Thoracic aorta (tissue), 2 donors: ENCODE data around the gene CHD6. TPM values are rescaled to one million over a fixed set of nuclear protein-coding genes. Genes with fewer than 3 reads are reported as not detected.
A peak's percentile ranks its signal among the peaks of the same experiment; 100 is the strongest.

ENCODE experiments used
- ATAC-seq: fragments of 150-250 bp; one replicate; pipeline ENCODE4 v1.8.0; 2017; ENCODE audit warnings: low read depth; ENCODE audit not compliant: insufficient number of reproducible peaks, low FRiP score
- DNase-seq: peaks from one replicate; pipeline ENCODE4 v3.0.0-alpha.2; 2020; ENCODE audit warnings: low spot score
- H3K27ac ChIP-seq, 2 donors: fragments of 200-600 bp; sonication (generic); 1 replicate in 1 of 2; 2 replicates in 1 of 2; pipeline ENCODE4 v1.5.1; 2016; ENCODE audit warnings: mild to moderate bottlenecking in 2 of 2, moderate library complexity in 2 of 2
- H3K27me3 ChIP-seq: fragments of 200-600 bp; sonication (generic); replicated peaks from 2 replicates; pipeline ENCODE4 v1.6.0; 2016; ENCODE audit warnings: mild to moderate bottlenecking; ENCODE audit not compliant: insufficient read depth
- H3K36me3 ChIP-seq: fragments of 200-600 bp; sonication (generic); one replicate; pipeline ENCODE4 v1.5.1; 2016
- H3K4me1 ChIP-seq, 2 donors: fragments of 200-600 bp; sonication (generic); 1 replicate in 1 of 2; 2 replicates in 1 of 2; pipeline versions ENCODE4 v1.5.1 to v1.6.0; 2016; ENCODE audit warnings: low read depth in 2 of 2, mild to moderate bottlenecking in 1 of 2; ENCODE audit not compliant: control insufficient read depth in 1 of 2
- H3K4me3 ChIP-seq: fragments of 200-600 bp; sonication (generic); 2 replicates; pipeline ENCODE4 v1.5.1; 2016; ENCODE audit warnings: mild to moderate bottlenecking
- H3K9me3 ChIP-seq: fragments of 200-600 bp; sonication (generic); 2 replicates; pipeline ENCODE4 v1.5.1; 2016
- total RNA-seq, 2 donors: library from RNA; depleted of rRNA; stranded (reverse); fragments of >200 nt; gene quantifications; one replicate each; pipeline versions ENCODE4 v1.1.0 to v1.2.3, GENCODE V29; 2016
- TF ChIP-seq, protein P1 (sequence below): fragments of 200-600 bp; sonication (generic); IDR thresholded peaks from one replicate; pipeline ENCODE4 v1.5.1; 2019; ENCODE audit warnings: antibody characterized with exemption

The CHD6 gene
- total RNA-seq, 2 donors from 2014 or later, result 43.9 to 44.6 TPM

DNA sequence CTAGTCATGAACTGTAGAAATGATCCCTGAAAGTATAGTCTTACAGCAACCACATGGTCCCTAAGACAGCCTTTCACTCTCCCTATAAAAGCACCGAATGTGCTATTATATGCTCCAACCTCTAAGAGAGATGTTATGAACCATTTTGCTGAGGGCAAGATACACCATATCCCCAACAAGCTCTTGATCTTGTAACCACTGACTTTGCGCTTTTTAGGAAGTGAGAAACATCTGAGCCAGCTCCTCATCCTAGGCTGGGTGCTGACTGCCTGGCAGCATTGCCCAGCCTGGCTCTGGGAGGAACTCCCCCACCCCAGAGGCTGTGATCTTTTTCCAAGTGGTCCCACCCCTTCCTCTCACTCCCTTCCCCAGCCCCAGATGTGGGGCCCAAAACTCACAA, 248.5 kb downstream of the CHD6 start:
- H3K4me1 ChIP-seq, result peaks cover 4 to 11% of the 10 kb centered on the region in 2 donors
- H3K27me3 ChIP-seq, result no peaks in the 10 kb centered on the region
- TF ChIP-seq, protein P1, sequence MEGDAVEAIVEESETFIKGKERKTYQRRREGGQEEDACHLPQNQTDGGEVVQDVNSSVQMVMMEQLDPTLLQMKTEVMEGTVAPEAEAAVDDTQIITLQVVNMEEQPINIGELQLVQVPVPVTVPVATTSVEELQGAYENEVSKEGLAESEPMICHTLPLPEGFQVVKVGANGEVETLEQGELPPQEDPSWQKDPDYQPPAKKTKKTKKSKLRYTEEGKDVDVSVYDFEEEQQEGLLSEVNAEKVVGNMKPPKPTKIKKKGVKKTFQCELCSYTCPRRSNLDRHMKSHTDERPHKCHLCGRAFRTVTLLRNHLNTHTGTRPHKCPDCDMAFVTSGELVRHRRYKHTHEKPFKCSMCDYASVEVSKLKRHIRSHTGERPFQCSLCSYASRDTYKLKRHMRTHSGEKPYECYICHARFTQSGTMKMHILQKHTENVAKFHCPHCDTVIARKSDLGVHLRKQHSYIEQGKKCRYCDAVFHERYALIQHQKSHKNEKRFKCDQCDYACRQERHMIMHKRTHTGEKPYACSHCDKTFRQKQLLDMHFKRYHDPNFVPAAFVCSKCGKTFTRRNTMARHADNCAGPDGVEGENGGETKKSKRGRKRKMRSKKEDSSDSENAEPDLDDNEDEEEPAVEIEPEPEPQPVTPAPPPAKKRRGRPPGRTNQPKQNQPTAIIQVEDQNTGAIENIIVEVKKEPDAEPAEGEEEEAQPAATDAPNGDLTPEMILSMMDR, result no peak
- H3K36me3 ChIP-seq, result no peaks in the 10 kb centered on the region
- no peak for ATAC-seq
- H3K9me3 ChIP-seq, result no peaks in the 10 kb centered on the region
- H3K27ac ChIP-seq, result no peak overlapping the region
- DNase-seq, result no peak
- H3K4me3 ChIP-seq, result no peak overlapping the region

DNA sequence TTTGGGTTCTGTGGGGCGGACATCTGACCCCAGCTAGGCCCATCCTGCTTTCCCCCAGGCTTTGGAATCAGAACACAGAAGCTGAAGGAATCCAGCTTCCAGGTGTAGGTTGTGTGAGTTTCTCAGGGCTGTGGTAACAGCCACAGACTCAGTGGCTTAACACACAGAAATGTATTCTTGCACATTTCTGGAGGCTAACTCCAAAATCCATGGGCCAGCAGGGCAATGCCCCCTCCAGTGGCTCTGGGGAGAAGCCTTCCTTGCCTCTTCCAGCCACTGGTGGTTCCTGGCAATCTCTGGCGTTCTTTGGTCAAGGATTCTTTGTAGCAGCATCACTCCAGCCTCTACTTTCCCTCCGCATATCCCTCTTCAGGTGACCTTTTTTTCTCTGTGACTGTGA, 250.2 kb downstream of the CHD6 start:
- DNase-seq (no peak), ATAC-seq (no peak)
- TF ChIP-seq, protein P1, result no peak
- H3K27me3 ChIP-seq, result no peaks in the 10 kb centered on the region
- H3K4me3 ChIP-seq, result no peak overlapping the region
- no peaks in the 10 kb centered on the region for H3K36me3 ChIP-seq
- peaks cover 4 to 11% of the 10 kb centered on the region in 2 donors for H3K4me1 ChIP-seq
- no peaks in the 10 kb centered on the region for H3K9me3 ChIP-seq
- H3K27ac ChIP-seq, result no peak overlapping the region

DNA sequence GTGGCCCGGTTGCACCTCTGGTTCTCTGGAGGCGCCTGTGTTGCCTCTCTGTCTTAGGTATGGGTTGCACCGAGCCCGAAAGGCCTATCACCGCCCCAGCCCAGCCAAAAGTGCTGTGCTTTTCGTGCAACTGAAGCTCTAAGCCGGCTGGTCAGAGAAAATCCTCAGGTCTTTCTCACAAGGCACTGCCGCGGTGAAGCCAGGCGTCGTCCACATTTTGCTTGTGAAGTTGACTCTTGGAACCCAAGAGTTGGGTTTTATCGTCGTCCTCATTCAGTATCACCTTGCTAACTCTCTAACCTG, 250.8 kb downstream of the CHD6 start:
- DNase-seq (no peak), ATAC-seq (no peak)
- Histone ChIP-seq H3K27ac (no peak overlapping the region), H3K36me3 (no peaks in the 10 kb centered on the region), H3K4me3 (no peak overlapping the region), H3K27me3 (no peaks in the 10 kb centered on the region), H3K4me1 (peaks cover 4 to 11% of the 10 kb centered on the region in 2 donors), H3K9me3 (no peaks in the 10 kb centered on the region)
- TF ChIP-seq, protein P1, result no peak

DNA sequence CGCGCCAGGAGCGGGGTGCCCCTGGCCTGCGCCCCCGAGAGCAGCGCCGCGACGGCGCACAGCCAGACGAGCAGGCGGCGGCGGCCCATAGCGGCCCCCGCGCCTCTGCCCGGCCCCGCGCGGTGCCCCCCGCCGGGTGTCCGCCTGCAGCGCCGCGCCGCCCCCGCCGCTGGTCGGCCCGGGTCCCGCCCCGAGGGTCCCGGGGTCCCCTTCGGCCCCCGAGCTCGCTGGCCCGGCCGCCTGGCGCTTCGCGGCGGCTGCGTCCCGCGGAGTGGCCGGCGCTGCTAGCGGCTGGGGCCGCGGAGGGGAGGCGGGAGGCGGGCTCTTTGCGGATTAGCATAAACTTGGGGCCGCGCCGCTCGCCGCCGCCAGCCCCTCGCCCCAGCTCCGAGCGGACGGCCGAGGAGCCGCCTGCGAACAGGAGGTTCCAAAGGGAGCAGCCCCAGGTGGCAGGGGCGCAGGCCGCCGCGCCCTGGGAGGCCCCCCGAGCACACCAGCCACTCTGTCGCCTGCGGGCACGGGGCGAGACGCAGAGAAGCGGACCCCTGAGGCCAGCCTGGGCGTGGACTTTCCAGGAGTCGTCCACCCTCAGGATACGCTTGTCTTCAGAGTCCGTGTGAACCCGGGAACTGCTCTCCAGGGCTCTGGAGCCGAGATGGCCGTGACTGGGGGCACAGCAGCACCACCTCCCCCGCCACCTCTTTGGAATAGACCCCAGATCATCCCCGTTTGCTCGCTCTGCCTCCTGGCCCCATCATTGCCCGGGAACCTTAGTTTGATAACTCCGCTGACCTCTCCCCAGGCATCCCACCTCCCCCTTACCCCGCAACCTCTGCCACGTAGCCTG, 251.4 kb downstream of the CHD6 start, which contains the start of gene EMILIN3:
TSS of gene EMILIN3 (minus strand) at position 273 of the 847 bp plus-strand sequence. CDS start at position 89, 184 bp downstream.
- DNase-seq, result no peak
- Histone ChIP-seq H3K4me3 (peak within 1 kb of the TSS; percentile 65), H3K4me1 (peaks cover 4 to 11% of the 10 kb centered on the region in 2 donors), H3K9me3 (no peaks in the 10 kb centered on the region), H3K27me3 (no peaks in the 10 kb centered on the region), H3K27ac (no peak within 1 kb of the TSS), H3K36me3 (no peaks in the 10 kb centered on the region)
- TF ChIP-seq, protein P1, result no peak
- no peak for ATAC-seq

DNA sequence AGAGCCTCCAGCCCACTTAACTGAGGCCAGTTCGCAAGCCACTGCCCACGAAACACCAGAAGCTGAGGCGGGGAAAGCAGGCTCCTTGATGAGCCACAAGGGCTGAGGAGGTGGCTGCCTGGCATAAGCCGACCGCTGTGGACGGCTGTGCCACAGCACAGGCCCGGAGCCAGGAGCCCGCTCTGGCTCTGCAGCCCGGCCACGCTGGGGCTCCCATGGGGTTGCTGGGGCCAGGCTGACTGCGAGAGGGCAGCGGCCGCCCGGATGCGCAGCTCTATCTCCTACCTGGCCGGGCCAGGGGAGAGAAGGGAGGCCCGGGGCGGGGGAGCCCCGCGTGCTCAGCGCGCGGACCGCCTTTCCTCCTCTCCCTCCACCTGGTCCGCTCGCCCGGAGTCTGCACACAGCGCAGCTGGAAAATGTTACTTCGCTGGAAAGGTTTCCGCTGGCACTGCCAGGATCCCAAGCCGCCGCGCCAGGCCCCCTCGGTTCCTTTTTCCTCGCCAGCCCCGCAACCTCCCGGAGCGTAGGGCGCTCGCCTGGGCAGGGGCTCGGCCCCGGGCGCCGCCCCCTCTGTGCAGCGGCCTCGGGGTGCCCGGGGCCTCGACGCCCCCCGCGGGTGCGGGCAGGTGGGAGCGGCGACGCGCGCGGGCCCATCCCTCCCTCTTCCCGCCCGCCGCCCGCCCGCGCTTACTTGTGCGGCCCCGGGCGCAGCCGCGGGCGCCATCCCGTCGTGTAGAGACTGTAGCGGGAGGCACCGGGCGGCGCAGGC, 252.2 kb downstream of the CHD6 start:
- TF ChIP-seq, protein P1, result no peak
- no peaks in the 10 kb centered on the region for H3K36me3 ChIP-seq
- no peaks in the 10 kb centered on the region for H3K9me3 ChIP-seq
- H3K27ac ChIP-seq, result no peak overlapping the region
- H3K27me3 ChIP-seq, result no peaks in the 10 kb centered on the region
- peak overlapping the region; percentile 65 for H3K4me3 ChIP-seq
- no peak for ATAC-seq
- DNase-seq, result no peak
- peaks cover 4 to 11% of the 10 kb centered on the region in 2 donors for H3K4me1 ChIP-seq
